ENCODE data around the gene ZBTB7B.

Gene ZBTB7B

GRCh38 chr1:155062702-155063411 is 60.3 kb downstream of the ZBTB7B start:
- DNase-seq: peak; percentile 19 to 67

DNA sequence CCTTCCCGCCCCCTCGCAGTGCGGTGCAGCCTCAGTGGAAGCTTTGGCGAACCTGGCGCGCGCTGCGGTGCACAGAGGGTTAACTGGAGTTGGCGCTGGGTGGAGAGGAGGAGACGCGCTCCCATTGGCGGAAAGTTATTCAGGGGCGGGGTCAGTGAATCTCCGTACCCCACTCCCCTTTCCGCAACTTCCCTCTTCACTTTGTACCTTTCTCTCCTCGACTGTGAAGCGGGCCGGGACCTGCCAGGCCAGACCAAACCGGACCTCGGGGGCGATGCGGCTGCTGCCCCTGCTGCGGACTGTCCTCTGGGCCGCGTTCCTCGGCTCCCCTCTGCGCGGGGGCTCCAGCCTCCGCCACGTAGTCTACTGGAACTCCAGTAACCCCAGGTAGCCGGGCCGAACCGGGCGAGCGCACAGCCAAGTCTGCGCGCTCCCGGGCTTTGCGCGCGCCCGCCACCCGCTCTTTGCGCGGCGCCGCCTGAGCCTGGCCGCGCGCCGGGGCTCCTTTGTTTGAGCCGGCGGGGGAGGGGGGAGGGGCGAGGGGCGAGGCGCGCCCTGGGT is 61.0 kb downstream of the ZBTB7B start, which contains the start of gene EFNA4:
Gene EFNA4 (plus strand): TSS at position 191 of the 561 bp plus-strand sequence. CDS start 84 bp downstream, at position 275.
- peak; percentile 31 to 52 for DNase-seq

- peak in 1 of 2 experiments; percentile 41 for DNase-seq
Observed at GRCh38 chr1:155064111-155064831, 61.7 kb downstream of the ZBTB7B start.

DNA sequence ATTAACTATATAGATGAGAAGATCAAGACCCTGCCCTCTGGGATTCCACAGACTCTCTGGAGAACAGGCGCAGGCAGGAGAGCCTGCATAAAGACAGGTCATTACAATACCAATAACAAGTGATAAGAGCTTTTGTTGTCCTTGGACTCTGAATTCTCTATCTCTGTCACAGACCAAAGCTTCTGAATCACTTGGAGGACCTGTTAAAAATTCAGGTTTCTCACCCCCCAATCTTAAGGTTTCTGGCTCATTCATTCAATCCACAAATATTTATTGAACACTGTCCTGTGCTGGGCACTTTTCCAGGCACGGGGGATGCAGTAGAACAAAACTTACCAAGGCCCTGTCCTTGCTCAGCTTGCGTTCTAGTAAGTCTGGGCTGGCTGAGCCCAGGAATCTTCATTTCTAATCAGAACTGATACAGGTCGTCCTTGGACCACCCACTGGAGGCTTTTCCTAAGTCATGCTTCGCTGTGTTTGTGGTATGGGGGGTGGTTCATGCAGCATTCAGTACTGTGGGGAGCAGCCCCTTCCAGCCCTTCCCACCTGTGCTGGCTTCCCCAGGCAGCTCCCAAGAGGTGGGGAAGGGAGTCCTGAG is 62.3 kb downstream of the ZBTB7B start:
- DNase-seq: no peak

DNA sequence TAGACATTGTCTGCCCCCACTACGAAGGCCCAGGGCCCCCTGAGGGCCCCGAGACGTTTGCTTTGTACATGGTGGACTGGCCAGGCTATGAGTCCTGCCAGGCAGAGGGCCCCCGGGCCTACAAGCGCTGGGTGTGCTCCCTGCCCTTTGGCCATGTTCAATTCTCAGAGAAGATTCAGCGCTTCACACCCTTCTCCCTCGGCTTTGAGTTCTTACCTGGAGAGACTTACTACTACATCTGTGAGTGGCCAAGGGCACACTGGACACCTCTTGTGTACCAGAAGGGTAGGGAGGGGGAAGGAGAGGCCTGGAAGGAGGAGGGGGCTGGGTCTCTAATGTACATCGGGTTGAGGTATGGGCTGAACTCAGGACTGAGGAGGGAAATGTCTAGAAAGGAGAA is 64.2 kb downstream of the ZBTB7B start:
- no peak for DNase-seq

All from NCI-H1930 (cell line).